ENCODE data around the gene TBCK.

TBCK gene

GRCh38 chr4:106105697-106106096 lies 210.3 kb downstream of the TBCK start:
- DNase-seq, result no peak

- no peak for DNase-seq
Observed at GRCh38 chr4:106104276-106104675, 211.7 kb downstream of the TBCK start.

GRCh38 chr4:106096454-106096853 lies 219.6 kb downstream of the TBCK start:
- DNase-seq, result no peak

DNA sequence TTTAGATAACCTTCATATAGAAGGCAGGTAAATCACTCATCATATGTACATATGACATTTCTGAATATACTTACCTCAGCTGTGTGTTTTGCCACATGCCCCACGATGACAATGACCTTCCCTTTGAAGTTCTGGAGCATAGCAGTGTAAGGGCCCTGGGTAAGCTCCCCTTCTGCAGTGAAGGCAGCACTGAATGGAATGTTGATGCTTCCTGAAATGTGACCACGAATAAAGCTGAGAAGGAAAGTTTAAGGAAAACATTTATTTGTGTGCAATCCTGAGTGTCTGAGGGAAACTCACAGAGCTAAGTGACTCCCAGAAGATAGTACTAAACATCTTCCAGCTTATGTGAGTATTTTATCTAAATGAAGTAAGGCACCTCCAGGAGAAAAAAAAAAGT lies 220.6 kb downstream of the TBCK start:
- no peak for DNase-seq

DNA sequence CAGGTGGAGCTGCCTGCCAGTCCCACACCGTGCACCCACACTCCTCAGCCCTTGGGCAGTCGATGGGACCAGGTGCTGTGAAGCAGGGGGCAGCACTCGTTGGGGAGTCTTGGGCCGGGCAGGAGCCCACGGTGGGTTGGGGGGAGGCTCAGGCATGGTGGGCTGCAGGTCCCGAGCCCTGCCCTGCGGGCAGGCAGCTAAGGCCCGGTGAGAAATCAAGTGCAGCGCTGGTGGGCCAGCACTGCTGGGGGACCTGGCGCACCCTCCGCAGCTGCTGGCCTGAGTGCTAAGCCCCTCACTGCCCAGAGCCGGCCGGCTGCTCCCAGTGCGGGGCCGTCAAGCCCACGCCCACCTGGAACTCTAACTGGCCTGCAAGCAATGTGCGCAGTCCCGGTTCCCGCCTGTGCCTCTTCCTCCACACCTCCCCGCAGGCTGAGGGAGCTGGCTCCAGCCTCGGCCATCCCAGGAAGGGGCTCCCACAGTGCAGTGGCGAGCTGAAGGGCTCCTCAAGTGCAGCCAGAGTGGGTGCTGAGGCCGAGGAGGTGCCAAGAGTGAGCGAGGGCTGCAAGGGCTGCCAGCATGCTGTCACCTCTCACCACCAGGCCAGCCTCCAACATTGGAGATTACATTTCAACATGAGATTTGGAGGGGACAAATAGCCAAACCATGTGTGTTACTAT lies 223.5 kb downstream of the TBCK start:
- DNase-seq, result no peak

GRCh38 chr4:106090826-106091225 lies 225.2 kb downstream of the TBCK start:
- DNase-seq, result no peak

- DNase-seq, result no peak
Observed at GRCh38 chr4:106083065-106083464, 232.9 kb downstream of the TBCK start.

GRCh38 chr4:106080376-106080775 lies 235.6 kb downstream of the TBCK start:
- no peak for DNase-seq

DNA sequence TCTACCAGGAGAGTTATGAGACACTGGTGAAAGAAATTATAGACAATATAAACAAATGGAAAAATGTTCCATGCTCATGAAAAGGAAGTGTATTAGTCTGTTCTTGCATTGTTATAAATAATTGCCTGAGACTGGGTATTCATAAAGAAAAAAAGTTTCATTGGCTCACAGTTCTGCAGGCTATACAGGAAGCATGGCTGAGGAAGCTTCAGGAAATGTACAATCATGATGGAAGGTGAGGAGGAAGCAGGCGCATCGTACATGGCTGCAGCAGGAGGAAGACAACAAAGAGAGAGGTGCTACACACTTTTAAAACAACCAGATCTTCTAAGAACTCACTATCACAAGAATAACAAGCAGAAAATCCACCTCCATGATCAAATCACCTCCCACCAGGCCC lies 236.4 kb downstream of the TBCK start:
- no peak for DNase-seq

- no peak for DNase-seq
Observed at GRCh38 chr4:106065018-106065417, 251.0 kb downstream of the TBCK start.

DNA sequence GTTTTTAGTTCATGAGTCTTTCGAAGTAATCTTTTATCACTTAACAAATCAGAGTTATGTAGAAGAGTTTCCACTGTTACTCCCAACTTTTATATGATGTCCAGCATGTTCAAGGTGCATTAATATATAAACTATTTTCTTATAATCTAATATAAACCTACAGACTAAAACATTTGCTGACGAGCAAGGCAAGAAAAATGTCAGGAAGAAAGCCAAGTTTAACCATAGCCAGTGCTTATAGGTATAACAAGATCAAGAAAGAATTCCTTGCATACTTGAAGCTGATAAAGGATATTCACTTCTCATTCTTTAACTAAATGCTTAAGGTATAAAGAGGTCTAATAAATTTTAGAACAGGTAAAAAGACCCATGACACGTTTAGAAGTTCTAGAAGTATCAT lies 253.0 kb downstream of the TBCK start:
- no peak for DNase-seq

DNA sequence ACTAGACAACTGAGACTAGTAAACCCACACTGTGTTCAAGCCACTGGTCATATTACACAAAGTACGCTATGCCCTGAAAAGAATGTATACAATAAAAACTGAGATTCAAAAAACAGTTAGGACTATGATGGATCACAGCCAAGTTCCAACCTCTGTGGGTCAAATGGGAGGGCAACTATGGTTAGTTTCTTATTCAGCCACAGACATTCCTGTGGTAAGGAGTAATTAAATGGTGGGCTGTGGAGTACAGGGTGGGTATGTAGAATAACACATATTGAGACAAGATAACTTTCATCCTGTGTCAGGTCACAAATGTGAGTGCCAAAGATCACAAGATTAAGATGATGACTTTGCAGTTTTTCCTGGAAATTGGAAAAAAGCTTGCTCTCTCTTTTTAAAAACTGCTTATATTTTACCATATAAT lies 253.5 kb downstream of the TBCK start:
- DNase-seq, result no peak

DNA sequence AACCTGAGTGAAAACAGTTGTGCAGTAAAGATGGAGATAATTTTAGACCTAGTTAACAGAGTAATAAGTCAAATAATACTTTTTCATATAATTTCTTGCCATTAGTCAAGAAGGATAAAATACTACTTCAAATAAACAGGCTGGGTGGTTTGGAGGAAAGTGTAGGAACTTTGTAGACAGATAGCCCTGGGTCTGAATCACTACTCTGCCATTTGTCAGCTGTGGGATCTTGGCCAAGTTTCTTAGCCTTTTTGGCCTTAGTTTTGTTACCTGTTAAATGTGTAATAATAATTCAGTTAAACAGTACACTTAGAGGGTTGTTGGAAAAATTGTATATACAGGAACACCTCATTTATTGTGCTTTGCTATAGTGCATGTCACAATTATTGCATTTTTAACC lies 257.1 kb downstream of the TBCK start:
- DNase-seq, result no peak

GRCh38 chr4:106056914-106057313 lies 259.1 kb downstream of the TBCK start:
- DNase-seq, result no peak

DNA sequence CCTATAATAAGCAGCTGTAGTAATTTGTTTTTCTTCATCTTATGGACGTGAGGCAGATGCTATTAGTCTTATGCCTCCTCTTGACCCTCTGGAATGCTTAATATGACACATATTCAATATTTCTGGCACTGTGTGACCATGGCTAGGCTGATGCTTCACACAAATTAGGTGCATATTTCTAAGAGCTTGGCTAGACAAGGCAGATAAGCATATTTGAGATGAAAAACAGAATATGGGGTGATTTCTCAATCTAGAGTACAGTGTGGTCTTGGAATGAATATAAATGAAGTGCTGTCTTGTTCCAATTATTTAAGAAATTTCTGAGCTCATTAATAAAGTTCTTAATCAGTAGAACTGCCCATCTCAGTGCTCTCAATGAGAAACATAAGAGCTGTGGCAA lies 264.5 kb downstream of the TBCK start:
- no peak for DNase-seq

GRCh38 chr4:106049490-106049889 lies 266.5 kb downstream of the TBCK start:
- no peak for DNase-seq

DNA sequence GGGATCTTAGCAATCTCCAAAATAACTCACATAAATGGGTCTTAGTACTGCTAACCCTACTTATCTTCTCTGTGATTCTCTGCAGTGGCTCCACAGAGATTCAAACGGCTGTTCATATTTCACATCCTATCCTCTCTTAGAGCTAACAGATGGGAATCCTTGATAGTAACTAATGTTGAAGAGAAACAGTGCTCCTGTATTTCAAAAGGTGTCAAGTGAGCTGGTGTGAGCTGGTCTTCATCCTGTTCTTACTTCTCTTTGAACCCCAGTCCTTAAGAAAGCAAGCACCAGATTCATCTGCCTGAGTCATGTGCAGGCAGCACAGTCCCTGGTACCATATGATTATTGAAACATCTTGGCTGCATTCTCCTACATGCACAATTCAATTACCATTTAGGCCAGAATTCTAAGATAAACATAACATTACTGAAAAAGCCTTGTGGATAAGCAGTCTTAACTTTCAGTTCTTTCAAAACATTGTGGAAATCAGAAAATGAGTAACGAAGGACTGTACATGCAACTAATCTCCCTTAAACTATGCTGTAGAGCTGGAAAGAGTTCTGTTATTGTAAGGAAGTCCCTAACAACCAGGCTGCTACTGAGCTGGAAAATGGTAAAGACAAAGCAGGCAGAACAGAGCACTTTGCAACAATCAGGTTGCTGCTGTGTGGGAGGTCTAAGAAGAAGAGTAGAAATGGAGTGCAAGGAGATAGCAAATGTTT lies 267.6 kb downstream of the TBCK start:
- DNase-seq, result no peak

- DNase-seq, result no peak
Observed at GRCh38 chr4:106046083-106046482, 269.9 kb downstream of the TBCK start.

- DNase-seq, result no peak
Observed at GRCh38 chr4:106041294-106042002, 274.6 kb downstream of the TBCK start.

DNA sequence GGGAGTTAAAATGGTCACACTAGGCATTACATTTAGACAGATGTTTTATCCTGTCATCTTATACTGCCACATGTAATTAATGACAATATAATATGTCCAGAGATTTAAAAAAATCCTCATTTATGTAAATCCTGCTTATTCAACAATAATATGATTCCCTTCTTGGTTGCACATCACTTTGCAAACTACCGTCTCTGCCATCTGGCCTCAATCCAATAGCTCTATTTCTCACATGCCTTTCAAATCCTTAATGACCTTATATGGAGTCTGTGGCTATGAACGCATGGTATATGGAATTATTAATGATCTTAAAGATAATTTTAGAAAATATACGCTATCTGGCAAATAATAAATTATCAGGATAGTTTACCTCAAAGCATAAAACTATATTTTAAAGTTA lies 276.2 kb downstream of the TBCK start:
- no peak for DNase-seq

GRCh38 chr4:106038908-106039307 lies 277.1 kb downstream of the TBCK start:
- DNase-seq, result no peak

DNA sequence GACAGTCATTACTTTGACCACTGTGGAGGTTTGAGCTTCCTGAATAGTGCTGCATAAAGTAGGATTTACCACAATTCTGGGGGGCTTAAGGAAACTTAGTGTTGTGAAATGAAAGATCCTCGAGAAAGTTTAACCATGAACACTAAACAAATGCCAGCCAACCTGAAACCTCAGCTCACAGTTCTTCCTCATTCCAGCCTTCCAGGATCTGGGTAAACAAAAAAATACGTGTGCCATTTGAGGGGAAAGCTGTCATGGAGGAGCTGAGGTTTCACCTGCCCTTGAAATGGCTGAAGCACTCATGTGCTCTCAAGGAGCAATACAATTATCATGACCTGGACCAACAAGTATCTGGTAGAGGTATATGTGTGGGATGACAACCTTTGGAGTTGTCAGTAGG lies 278.0 kb downstream of the TBCK start:
- DNase-seq, result no peak

DNA sequence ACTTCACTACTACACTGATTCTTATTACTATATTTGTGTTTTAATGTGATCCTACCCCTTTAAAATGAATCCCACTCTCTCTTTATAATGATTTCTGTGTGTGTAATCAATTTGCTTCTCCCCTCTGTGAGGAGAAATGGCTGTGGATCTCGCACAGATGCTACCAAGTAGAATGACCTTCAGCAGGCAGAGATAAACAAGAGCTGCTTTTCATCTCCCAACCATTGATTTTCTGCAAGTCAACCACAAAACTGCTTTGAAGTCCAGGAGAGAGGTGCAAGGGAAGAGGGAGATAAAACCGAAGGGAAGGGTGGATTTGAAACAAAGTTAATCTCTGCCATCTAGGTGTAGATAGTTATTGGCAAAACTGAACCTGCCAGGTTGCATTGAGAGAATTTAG lies 279.2 kb downstream of the TBCK start:
- no peak for DNase-seq

DNA sequence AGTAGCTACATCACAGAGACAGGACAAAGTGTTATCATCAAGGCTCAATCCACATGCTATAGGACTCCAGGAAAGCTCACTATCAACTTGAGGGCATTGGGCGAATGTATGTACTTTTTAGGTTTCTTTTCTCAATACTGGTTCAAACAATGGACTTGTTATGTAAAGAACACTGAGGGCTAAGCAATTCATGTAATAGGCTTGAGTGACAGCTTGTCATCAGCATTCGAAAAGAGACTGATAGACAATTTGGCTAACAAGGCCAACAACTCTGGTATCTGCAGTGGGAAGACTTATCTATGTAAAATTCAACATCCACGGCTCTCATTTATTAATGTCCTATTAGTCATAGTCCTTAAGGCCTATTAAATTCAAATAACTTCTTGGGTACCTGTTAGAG lies 279.7 kb downstream of the TBCK start:
- no peak for DNase-seq

Measured in GOT3 (cell line).